ENCODE measurements around the gene BAK1.

BAK1 gene

GRCh38 chr6:33607784-33608161 lies 27.7 kb upstream of the BAK1 start:
- TF ChIP-seq CTCF (IDR thresholded peaks at IDR 0.05) = peak; percentile 76
- TF ChIP-seq ZFX (IDR thresholded peaks at IDR 0.05; ENCODE audit: borderline replicate concordance) = no peak
- H3K27ac ChIP-seq = no peak overlapping the region

GRCh38 chr6:33607126-33607783 lies 27.2 kb upstream of the BAK1 start:
- no peak for TF ChIP-seq CTCF (IDR thresholded peaks at IDR 0.05)
- H3K27ac ChIP-seq = no peak overlapping the region

GRCh38 chr6:33606642-33607041 lies 26.6 kb upstream of the BAK1 start:
- TF ChIP-seq ZFX (IDR thresholded peaks at IDR 0.05; ENCODE audit: borderline replicate concordance) (no peak), CTCF (IDR thresholded peaks at IDR 0.05) (no peak)
- no peak overlapping the region for H3K27ac ChIP-seq

GRCh38 chr6:33604941-33605854 lies 25.1 kb upstream of the BAK1 start:
- TF ChIP-seq ZFX (IDR thresholded peaks at IDR 0.05; ENCODE audit: borderline replicate concordance) = no peak
- no peak for TF ChIP-seq CTCF (IDR thresholded peaks at IDR 0.05)
- no peak overlapping the region for H3K27ac ChIP-seq

GRCh38 chr6:33602180-33602579 lies 22.1 kb upstream of the BAK1 start:
- TF ChIP-seq ZFX (IDR thresholded peaks at IDR 0.05; ENCODE audit: borderline replicate concordance) = no peak
- TF ChIP-seq CTCF (IDR thresholded peaks at IDR 0.05) = no peak

GRCh38 chr6:33600761-33601160 lies 20.7 kb upstream of the BAK1 start:
- H3K27ac ChIP-seq = no peak overlapping the region
- no peak for TF ChIP-seq ZFX (IDR thresholded peaks at IDR 0.05; ENCODE audit: borderline replicate concordance)
- no peak for TF ChIP-seq CTCF (IDR thresholded peaks at IDR 0.05)

More at GRCh38 chr6:33602180-33602579, 22.1 kb upstream of the BAK1 start:
- no peak overlapping the region for H3K27ac ChIP-seq

GRCh38 chr6:33599413-33599938 lies 19.4 kb upstream of the BAK1 start:
- peak overlapping the region; percentile 48 for H3K27ac ChIP-seq
- TF ChIP-seq ZFX (IDR thresholded peaks at IDR 0.05; ENCODE audit: borderline replicate concordance) (no peak), CTCF (IDR thresholded peaks at IDR 0.05) (no peak)
